Spleen (tissue), 7 donors: ENCODE data around the gene METTL24.

Experiments used
- CTCF ChIP-seq, 11 experiments: fragments of 200-600 bp in 7 of 11; fragments of 450-650 bp in 4 of 11; sonication (generic) in 4 of 11; IDR thresholded peaks in 8 of 11; conservative IDR thresholded peaks in 3 of 11; 1 replicate in 7 of 11; 2 replicates in 4 of 11; pipeline versions ENCODE4 v1.4.0 to v1.8.0; 2016 to 2021; ENCODE audit warnings: antibody characterized with exemption in 11 of 11, inconsistent platforms in 4 of 11, mild to moderate bottlenecking in 1 of 11
- POLR2A ChIP-seq, 3 donors: fragments of 450-650 bp; IDR thresholded peaks; one replicate each; pipeline ENCODE4 v1.5.1; 2017; ENCODE audit warnings: antibody characterized with exemption in 3 of 3, mild to moderate bottlenecking in 1 of 3
- POLR2AphosphoS5 ChIP-seq, 3 donors: sonication (generic); formaldehyde crosslinking; IDR thresholded peaks; one replicate each; pipeline ENCODE4 v1.5.1; 2017; ENCODE audit warnings: antibody characterized with exemption in 3 of 3
- donor health status: DM: no; HTN: no; CAD: no; lungs with moderate emphysema.
- donor health status: DM: no; HTN: no; CAD: no.
- donor health status: DM: no; HTN: no; CAD: no.

GRCh38 chr6:110366975-110367374 lies 8.8 kb upstream of the METTL24 start:
- TF ChIP-seq CTCF (IDR thresholded peaks at IDR 0.05 in 8 of 11, conservative IDR thresholded peaks at IDR 0.05 in 3 of 11) (no peak), POLR2A (IDR thresholded peaks at IDR 0.05) (no peak), POLR2AphosphoS5 (IDR thresholded peaks at IDR 0.05) (no peak)
